H9 (cell line): ENCODE results near the gene PHF21A. TPM values are rescaled to one million over a fixed set of nuclear protein-coding genes. Genes with fewer than 3 reads are reported as not detected.

ENCODE experiments used
- DNase-seq: peaks from one replicate; pipeline ENCODE4 v3.0.0-alpha.2; 2017
- H2AFZ ChIP-seq: one replicate; pipeline ENCODE4 v1.6.1; 2013; ENCODE audit warnings: mild to moderate bottlenecking, low read length, control low read depth, moderate library complexity
- H2AK5ac ChIP-seq: 2 replicates; pipeline ENCODE4 v1.6.1; 2013; ENCODE audit warnings: low read length, control low read depth, mixed read lengths; ENCODE audit not compliant: insufficient read length
- H2BK120ac ChIP-seq: one replicate; pipeline ENCODE4 v1.6.1; 2013; ENCODE audit warnings: low read depth, mild to moderate bottlenecking, low read length, control low read depth, inconsistent platforms; ENCODE audit not compliant: poor library complexity, severe bottlenecking
- H2BK12ac ChIP-seq: 2 replicates; pipeline ENCODE4 v1.6.1; 2013; ENCODE audit warnings: low read length, control low read depth, mixed read lengths, low read depth; ENCODE audit not compliant: insufficient read length
- H2BK15ac ChIP-seq: 2 replicates; pipeline ENCODE4 v1.6.1; 2013; ENCODE audit warnings: low read depth, low read length, control low read depth
- H2BK20ac ChIP-seq: one replicate; pipeline ENCODE4 v1.6.1; 2013; ENCODE audit warnings: low read depth, mild to moderate bottlenecking, low read length, control low read depth, inconsistent platforms; ENCODE audit not compliant: poor library complexity, severe bottlenecking
- H2BK5ac ChIP-seq: 2 replicates; pipeline ENCODE4 v1.6.1; 2013; ENCODE audit warnings: low read length, control low read depth, mixed read lengths; ENCODE audit not compliant: insufficient read length
- H3K14ac ChIP-seq: 2 replicates; pipeline ENCODE4 v1.6.1; 2013; ENCODE audit warnings: low read length, control low read depth; ENCODE audit not compliant: insufficient read depth
- H3K18ac ChIP-seq: 2 replicates; pipeline ENCODE4 v1.6.1; 2013; ENCODE audit warnings: low read depth, mild to moderate bottlenecking, mixed read lengths, low read length, control low read depth; ENCODE audit not compliant: insufficient read length
- H3K23ac ChIP-seq: 2 replicates; pipeline ENCODE4 v1.6.1; 2013; ENCODE audit warnings: low read length, control low read depth, mixed read lengths, low read depth; ENCODE audit not compliant: insufficient read length
- H3K23me2 ChIP-seq: 2 replicates; pipeline ENCODE4 v1.6.1; 2013; ENCODE audit warnings: low read depth, mild to moderate bottlenecking, mixed read lengths, low read length, control low read depth; ENCODE audit not compliant: insufficient read length, poor library complexity, severe bottlenecking
- H3K27ac ChIP-seq: 2 replicates; pipeline ENCODE4 v1.5.1; 2013; ENCODE audit warnings: low read length, control low read depth, mixed read lengths, low read depth; ENCODE audit not compliant: insufficient read length
- H3K27me3 ChIP-seq: 2 replicates; pipeline ENCODE4 v1.6.1; 2013; ENCODE audit warnings: low read length, control low read depth, inconsistent platforms; ENCODE audit not compliant: insufficient read depth
- H3K4ac ChIP-seq: 2 replicates; pipeline ENCODE4 v1.6.1; 2013; ENCODE audit warnings: low read depth, mild to moderate bottlenecking, control low read depth, inconsistent platforms, low read length, moderate library complexity
- H3K4me1 ChIP-seq: 2 replicates; pipeline ENCODE4 v1.6.1; 2013; ENCODE audit warnings: low read length, control low read depth, inconsistent platforms; ENCODE audit not compliant: insufficient read depth
- H3K4me2 ChIP-seq: 2 replicates; pipeline ENCODE4 v1.6.1; 2013; ENCODE audit warnings: low read length, control low read depth, mixed read lengths; ENCODE audit not compliant: insufficient read length, insufficient read depth
- H3K56ac ChIP-seq: 2 replicates; pipeline ENCODE4 v1.6.1; 2013; ENCODE audit warnings: low read depth, mild to moderate bottlenecking, mixed read lengths, low read length, control low read depth; ENCODE audit not compliant: insufficient read length
- H3K79me1 ChIP-seq: 2 replicates; pipeline ENCODE4 v1.6.1; 2013; ENCODE audit warnings: low read depth, mild to moderate bottlenecking, moderate library complexity, low read length, control low read depth, inconsistent platforms; ENCODE audit not compliant: insufficient read depth, poor library complexity, severe bottlenecking
- H3K79me2 ChIP-seq: 2 replicates; pipeline ENCODE4 v1.6.1; 2013; ENCODE audit warnings: low read length, control low read depth, inconsistent platforms; ENCODE audit not compliant: insufficient read depth
- H3K9ac ChIP-seq: 2 replicates; pipeline ENCODE4 v1.6.1; 2013; ENCODE audit warnings: low read length, control low read depth, mixed read lengths; ENCODE audit not compliant: insufficient read length; ENCODE audit errors: extremely low read depth
- H3K9me3 ChIP-seq: one replicate; pipeline ENCODE4 v1.6.1; 2013; ENCODE audit warnings: low read depth, low read length, inconsistent platforms; ENCODE audit not compliant: control insufficient read depth
- H3T11ph ChIP-seq: one replicate; pipeline ENCODE4 v1.6.1; 2013; ENCODE audit warnings: mild to moderate bottlenecking, low read length, control low read depth, inconsistent platforms
- H4K20me1 ChIP-seq: one replicate; pipeline ENCODE4 v1.6.1; 2013; ENCODE audit not compliant: control insufficient read depth, insufficient read length, insufficient read depth
- H4K5ac ChIP-seq: 2 replicates; pipeline ENCODE4 v1.6.1; 2013; ENCODE audit warnings: low read depth, mild to moderate bottlenecking, mixed read lengths, low read length, control low read depth; ENCODE audit not compliant: insufficient read length
- H4K8ac ChIP-seq: replicated peaks from 2 replicates; pipeline ENCODE4 v1.6.1; 2013; ENCODE audit warnings: low read length, control low read depth, mixed read lengths, low read depth; ENCODE audit not compliant: insufficient read length
- H4K91ac ChIP-seq: 2 replicates; pipeline ENCODE4 v1.6.1; 2013; ENCODE audit warnings: low read depth, mild to moderate bottlenecking, moderate library complexity, mixed read lengths, low read length, control low read depth; ENCODE audit not compliant: insufficient read length
- H3K27ac Mint-ChIP-seq, 3 experiments: 2 replicates in 2 of 3; 3 replicates in 1 of 3; pipeline ENCODE4 v1.8.0; 2020 to 2021; ENCODE audit warnings: mixed read lengths in 3 of 3, mild to moderate bottlenecking in 1 of 3, moderate library complexity in 1 of 3
- H3K27me3 Mint-ChIP-seq: 2 replicates; pipeline ENCODE4 v1.8.0; 2021; ENCODE audit warnings: low read depth, mild to moderate bottlenecking, moderate library complexity, mixed read lengths
- H3K36me3 Mint-ChIP-seq, 3 experiments: 2 replicates in 2 of 3; 3 replicates in 1 of 3; pipeline ENCODE4 v1.8.0; 2020 to 2021; ENCODE audit warnings: low read depth in 3 of 3, mixed read lengths in 3 of 3; ENCODE audit not compliant: insufficient read depth in 1 of 3
- H3K4me1 Mint-ChIP-seq, 2 experiments: 2 replicates each; pipeline ENCODE4 v1.8.0; 2020; ENCODE audit warnings: mixed read lengths in 2 of 2
- H3K4me3 Mint-ChIP-seq, 2 experiments: 2 replicates in 1 of 2; 3 replicates in 1 of 2; pipeline ENCODE4 v1.8.0; 2020 to 2021; ENCODE audit warnings: mild to moderate bottlenecking in 2 of 2, mixed read lengths in 2 of 2, moderate library complexity in 1 of 2
- H3K9me3 Mint-ChIP-seq, 2 experiments: 2 replicates in 1 of 2; 3 replicates in 1 of 2; pipeline ENCODE4 v1.8.0; 2020; ENCODE audit warnings: mild to moderate bottlenecking in 2 of 2, mixed read lengths in 2 of 2, moderate library complexity in 1 of 2
- WGBS: extraction: QIAGEN DNeasy Blood & Tissue Kit; methylation state at CpG from one replicate; pipeline ENCODE4 v1.1.7; 2013; ENCODE audit warnings: missing lambda C conversion rate, low lambda C conversion rate, mixed read lengths; ENCODE audit not compliant: insufficient read length; ENCODE audit errors: extremely low coverage; 5-methylcytosine and 5-hydroxymethylcytosine counted together
- total RNA-seq: library from RNA; stranded (reverse); gene quantifications from 2 replicates; pipeline ENCODE4 v1.2.1, GENCODE V29; 2021
- TF ChIP-seq, protein P1 (sequence below): fragments of 200-600 bp; sonication (generic); conservative IDR thresholded peaks from 3 replicates; pipeline ENCODE4 v1.8.0; 2021; ENCODE audit warnings: antibody characterized with exemption, mild to moderate bottlenecking

Gene PHF21A
- total RNA-seq, 1 experiment from 2014 or later = 33.8 TPM

DNA sequence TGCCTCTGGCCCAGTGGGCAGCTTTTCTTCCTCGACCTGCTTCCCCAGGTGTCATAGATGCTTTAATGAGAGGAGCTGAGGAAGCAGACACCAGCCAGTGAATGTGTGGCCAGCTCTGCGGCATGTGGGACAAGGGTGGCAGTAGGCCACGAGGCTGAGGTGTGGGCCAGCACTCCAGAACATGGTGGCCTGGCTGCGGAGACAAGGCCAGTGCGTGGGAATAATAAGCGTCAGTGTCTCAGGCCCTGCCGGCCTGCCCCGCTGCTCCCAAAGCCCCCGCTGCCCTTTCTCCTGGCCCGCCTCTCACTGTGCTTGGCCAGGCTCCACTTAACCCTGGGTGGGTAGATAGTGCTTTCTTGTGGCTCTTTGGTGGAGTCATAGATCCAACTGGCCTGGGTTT lies 233.7 kb downstream of the PHF21A start:
- WGBS = no CpG with 5 or more reads among the region's 10 CpGs

More for the DNA sequence above, 233.7 kb downstream of the PHF21A start:
- H3K14ac ChIP-seq = no peak overlapping the region
- no peak overlapping the region for H2BK12ac ChIP-seq
- no peak overlapping the region for H2BK20ac ChIP-seq
- H3K23me2 ChIP-seq = no peaks in the 10 kb centered on the region
- Mint-ChIP-seq H3K9me3 (no peaks in the 10 kb centered on the region; a peak in 1 of 5 replicates), H3K36me3 (peaks cover 0 to 7% (median 0%) of the 10 kb centered on the region in 3 experiments; a peak in 3 of 7 replicates), H3K4me3 (no peak overlapping the region; a peak in 1 of 5 replicates), H3K4me1 (peaks cover 12 to 21% of the 10 kb centered on the region in 2 experiments), H3K27ac (no peak overlapping the region), H3K27me3 (peaks cover 10% of the 10 kb centered on the region)
- no peak overlapping the region for H3T11ph ChIP-seq
- no peak overlapping the region for H2AK5ac ChIP-seq
- no peaks in the 10 kb centered on the region for H3K79me2 ChIP-seq
- TF ChIP-seq, protein P1, sequence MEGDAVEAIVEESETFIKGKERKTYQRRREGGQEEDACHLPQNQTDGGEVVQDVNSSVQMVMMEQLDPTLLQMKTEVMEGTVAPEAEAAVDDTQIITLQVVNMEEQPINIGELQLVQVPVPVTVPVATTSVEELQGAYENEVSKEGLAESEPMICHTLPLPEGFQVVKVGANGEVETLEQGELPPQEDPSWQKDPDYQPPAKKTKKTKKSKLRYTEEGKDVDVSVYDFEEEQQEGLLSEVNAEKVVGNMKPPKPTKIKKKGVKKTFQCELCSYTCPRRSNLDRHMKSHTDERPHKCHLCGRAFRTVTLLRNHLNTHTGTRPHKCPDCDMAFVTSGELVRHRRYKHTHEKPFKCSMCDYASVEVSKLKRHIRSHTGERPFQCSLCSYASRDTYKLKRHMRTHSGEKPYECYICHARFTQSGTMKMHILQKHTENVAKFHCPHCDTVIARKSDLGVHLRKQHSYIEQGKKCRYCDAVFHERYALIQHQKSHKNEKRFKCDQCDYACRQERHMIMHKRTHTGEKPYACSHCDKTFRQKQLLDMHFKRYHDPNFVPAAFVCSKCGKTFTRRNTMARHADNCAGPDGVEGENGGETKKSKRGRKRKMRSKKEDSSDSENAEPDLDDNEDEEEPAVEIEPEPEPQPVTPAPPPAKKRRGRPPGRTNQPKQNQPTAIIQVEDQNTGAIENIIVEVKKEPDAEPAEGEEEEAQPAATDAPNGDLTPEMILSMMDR = no peak
- H3K4ac ChIP-seq = no peak overlapping the region
- H4K5ac ChIP-seq = no peak overlapping the region
- H3K27me3 ChIP-seq = no peaks in the 10 kb centered on the region
- no peak overlapping the region for H2BK120ac ChIP-seq
- no peak overlapping the region for H3K18ac ChIP-seq
- no peaks in the 10 kb centered on the region for H3K79me1 ChIP-seq
- H3K27ac ChIP-seq = no peak overlapping the region
- H2AFZ ChIP-seq = no peak overlapping the region
- no peak overlapping the region for H2BK15ac ChIP-seq
- no peak overlapping the region for H3K9ac ChIP-seq
- 0 out of 2 replicates have a peak, but pooled peaks cover 2% of the 10 kb centered on the region for H3K4me1 ChIP-seq
- no peak overlapping the region for H4K8ac ChIP-seq
- no peak overlapping the region for H3K56ac ChIP-seq
- no peaks in the 10 kb centered on the region for H4K20me1 ChIP-seq
- H3K4me2 ChIP-seq = no peak overlapping the region
- H4K91ac ChIP-seq = no peak overlapping the region
- H3K9me3 ChIP-seq = no peaks in the 10 kb centered on the region
- H3K23ac ChIP-seq = no peak overlapping the region
- DNase-seq = no peak
- H2BK5ac ChIP-seq = no peak overlapping the region
